PFSK-1 (cell line): Measurements from ENCODE around the gene CACNA1C.

Experiments used
- FOXP2 ChIP-seq: optimal IDR thresholded peaks from 2 replicates; pipeline ENCODE3; 2011; ENCODE audit warnings: borderline replicate concordance, control low read depth, inconsistent platforms; ENCODE audit not compliant: insufficient read depth; ENCODE audit errors: extremely low read length, extremely low read depth
- POLR2AphosphoS5 ChIP-seq: IDR thresholded peaks from 2 replicates; pipeline ENCODE4 v1.6.1; 2012; ENCODE audit warnings: low read depth, mild to moderate bottlenecking, control low read depth, low read length, moderate library complexity
- REST ChIP-seq, 2 experiments: IDR thresholded peaks; 2 replicates each; pipeline versions ENCODE4 v1.6.1 to v1.8.0; 2011 to 2012; ENCODE audit warnings: low read depth in 2 of 2, low read length in 2 of 2, control low read depth in 1 of 2, inconsistent platforms in 1 of 2, mild to moderate bottlenecking in 1 of 2, moderate library complexity in 1 of 2; ENCODE audit not compliant: insufficient read depth in 1 of 2
- SIN3A ChIP-seq: IDR thresholded peaks from 2 replicates; pipeline ENCODE4 v1.6.1; 2012; ENCODE audit warnings: mild to moderate bottlenecking, low read length, moderate library complexity, borderline replicate concordance; ENCODE audit not compliant: insufficient read depth
- TAF1 ChIP-seq: IDR thresholded peaks from 2 replicates; pipeline ENCODE4 v1.6.1; 2012; ENCODE audit warnings: low read length, control low read depth, borderline replicate concordance; ENCODE audit not compliant: insufficient read depth

CACNA1C gene

GRCh38 chr12:2187195-2187945, 134.6 kb downstream of the CACNA1C start:
- TF ChIP-seq POLR2AphosphoS5 = no peak

- TF ChIP-seq REST (IDR thresholded peaks at IDR 0.05; ENCODE audit: insufficient read depth in 1 of 2, low read depth in 2 of 2, low read length in 2 of 2) (no peak), POLR2AphosphoS5 (no peak), SIN3A (no peak), FOXP2 (no peak), TAF1 (no peak)
These were observed 137.3 kb downstream of the CACNA1C start for GRCh38 chr12:2190085-2190484.

- TF ChIP-seq POLR2AphosphoS5 (no peak), FOXP2 (no peak), SIN3A (no peak), TAF1 (no peak), REST (IDR thresholded peaks at IDR 0.05; ENCODE audit: insufficient read depth in 1 of 2, low read depth in 2 of 2, low read length in 2 of 2) (no peak)
These were observed 138.2 kb downstream of the CACNA1C start for GRCh38 chr12:2190896-2191533.

- no peak for TF ChIP-seq TAF1
- no peak for TF ChIP-seq FOXP2
- TF ChIP-seq POLR2AphosphoS5 = no peak
- TF ChIP-seq SIN3A = no peak
- TF ChIP-seq REST (IDR thresholded peaks at IDR 0.05; ENCODE audit: insufficient read depth in 1 of 2, low read depth in 2 of 2, low read length in 2 of 2) = no peak
These were observed 138.9 kb downstream of the CACNA1C start for GRCh38 chr12:2191534-2192153.

GRCh38 chr12:2192231-2192630, 139.4 kb downstream of the CACNA1C start:
- TF ChIP-seq FOXP2 = no peak
- TF ChIP-seq POLR2AphosphoS5 = no peak
- no peak for TF ChIP-seq REST (IDR thresholded peaks at IDR 0.05; ENCODE audit: insufficient read depth in 1 of 2, low read depth in 2 of 2, low read length in 2 of 2)
- no peak for TF ChIP-seq TAF1
- no peak for TF ChIP-seq SIN3A
